ENCODE measurements around the gene FANCI.

- TF ChIP-seq SUZ12 (IDR thresholded peaks at IDR 0.05; ENCODE audit: extremely low read depth, insufficient read depth, insufficient read length) (no peak), YY1 (IDR thresholded peaks at IDR 0.05; ENCODE audit: insufficient read depth, insufficient read length) (no peak), ZNF274 (IDR thresholded peaks at IDR 0.05; ENCODE audit: low read depth, low read length) (no peak)
Measured at GRCh38 chr15:89330881-89331595, 87.3 kb downstream of the FANCI start.
